ENCODE measurements around the gene AHI1. TPM values are rescaled to one million over a fixed set of nuclear protein-coding genes. Genes with fewer than 3 reads are reported as not detected.

Gene AHI1
- total RNA-seq, 1 donor from 2014 or later: 14.2 TPM

DNA sequence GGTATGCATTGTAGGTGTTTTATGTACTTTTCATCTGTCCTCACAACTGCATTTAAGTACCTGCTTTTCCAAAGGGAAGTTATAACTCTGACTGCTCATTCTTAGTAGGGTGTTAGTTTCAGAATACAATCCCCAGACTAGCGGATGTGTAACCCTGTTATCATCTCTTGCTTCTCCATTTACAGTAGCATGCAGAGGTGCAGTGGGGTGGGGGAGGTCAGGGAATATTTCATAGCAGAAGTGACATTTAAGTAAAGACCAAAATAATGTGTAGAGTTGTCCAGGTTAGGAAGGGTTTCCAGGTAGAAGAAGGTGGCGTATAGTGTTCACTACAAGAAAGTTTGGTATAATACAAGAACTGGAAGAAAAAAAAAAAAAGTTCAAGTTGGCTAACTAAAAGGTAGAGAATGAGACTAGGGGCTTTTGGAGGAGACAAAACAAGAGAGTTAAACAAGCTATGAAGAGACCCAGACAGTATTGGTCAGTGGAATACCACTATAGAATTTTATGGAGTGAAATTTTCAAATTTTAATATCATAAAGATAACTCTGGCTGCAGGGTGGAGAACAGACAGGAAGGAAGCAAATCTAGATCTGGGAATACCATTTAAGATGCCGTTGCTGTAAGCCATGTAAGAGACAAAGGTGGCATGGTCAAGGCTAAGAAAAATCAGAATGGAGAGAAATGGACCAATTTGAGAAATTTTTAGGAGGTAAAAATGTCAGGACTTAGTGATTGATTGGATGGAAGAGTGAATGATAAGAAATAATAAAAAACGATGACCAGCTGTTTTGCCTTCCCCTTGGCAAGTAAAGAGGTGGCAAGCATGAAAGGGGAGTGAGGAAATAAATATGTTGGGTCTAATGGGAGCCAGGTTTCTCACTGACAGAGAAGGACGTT is 2.2 kb upstream of the AHI1 start:
- Mint-ChIP-seq H3K4me3 (ENCODE audit: unreplicated experiment) (no peak overlapping the region), H3K36me3 (ENCODE audit: low read depth, unreplicated experiment) (no peaks in the 10 kb centered on the region), H3K27me3 (ENCODE audit: low read depth, unreplicated experiment) (no peaks in the 10 kb centered on the region), H3K9me3 (ENCODE audit: unreplicated experiment) (no peaks in the 10 kb centered on the region), H3K4me1 (ENCODE audit: low read depth, unreplicated experiment) (no peaks in the 10 kb centered on the region), H3K27ac (ENCODE audit: unreplicated experiment) (no peak overlapping the region)
- H2AFZ ChIP-seq (ENCODE audit: low read depth, low read length): no peak overlapping the region
- H3K9ac ChIP-seq (ENCODE audit: low read length): no peak overlapping the region
- no peaks in the 10 kb centered on the region for H3K27me3 ChIP-seq (ENCODE audit: insufficient read depth, low read length)
- H3K36me3 ChIP-seq (ENCODE audit: insufficient read depth, low read length): no peaks in the 10 kb centered on the region
- peaks cover 25% of the 10 kb centered on the region for H3K79me2 ChIP-seq (ENCODE audit: insufficient read depth, low read length)
- peaks cover 7% of the 10 kb centered on the region for H4K20me1 ChIP-seq (ENCODE audit: insufficient read depth, low read length)
- FAIRE-seq (no peak), DNase-seq (ENCODE audit: low read depth) (no peak)
- TF ChIP-seq, protein P1, sequence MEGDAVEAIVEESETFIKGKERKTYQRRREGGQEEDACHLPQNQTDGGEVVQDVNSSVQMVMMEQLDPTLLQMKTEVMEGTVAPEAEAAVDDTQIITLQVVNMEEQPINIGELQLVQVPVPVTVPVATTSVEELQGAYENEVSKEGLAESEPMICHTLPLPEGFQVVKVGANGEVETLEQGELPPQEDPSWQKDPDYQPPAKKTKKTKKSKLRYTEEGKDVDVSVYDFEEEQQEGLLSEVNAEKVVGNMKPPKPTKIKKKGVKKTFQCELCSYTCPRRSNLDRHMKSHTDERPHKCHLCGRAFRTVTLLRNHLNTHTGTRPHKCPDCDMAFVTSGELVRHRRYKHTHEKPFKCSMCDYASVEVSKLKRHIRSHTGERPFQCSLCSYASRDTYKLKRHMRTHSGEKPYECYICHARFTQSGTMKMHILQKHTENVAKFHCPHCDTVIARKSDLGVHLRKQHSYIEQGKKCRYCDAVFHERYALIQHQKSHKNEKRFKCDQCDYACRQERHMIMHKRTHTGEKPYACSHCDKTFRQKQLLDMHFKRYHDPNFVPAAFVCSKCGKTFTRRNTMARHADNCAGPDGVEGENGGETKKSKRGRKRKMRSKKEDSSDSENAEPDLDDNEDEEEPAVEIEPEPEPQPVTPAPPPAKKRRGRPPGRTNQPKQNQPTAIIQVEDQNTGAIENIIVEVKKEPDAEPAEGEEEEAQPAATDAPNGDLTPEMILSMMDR (IDR thresholded peaks at IDR 0.05; ENCODE audit: insufficient read depth, low read depth, low read length): no peak
- TF ChIP-seq EZH2 (IDR thresholded peaks at IDR 0.05; ENCODE audit: insufficient read depth, low read length): no peak
- H3K4me1 ChIP-seq (ENCODE audit: insufficient read depth, low read length): peaks cover 17% of the 10 kb centered on the region
- H3K4me3 ChIP-seq (ENCODE audit: insufficient read depth, low read depth, low read length): no peak overlapping the region
- no peak overlapping the region for H3K4me2 ChIP-seq (ENCODE audit: low read length)
- H3K9me3 ChIP-seq (ENCODE audit: insufficient read depth, low read depth, low read length): no peaks in the 10 kb centered on the region
- no peak overlapping the region for H3K27ac ChIP-seq (ENCODE audit: low read depth, low read length)

DNA sequence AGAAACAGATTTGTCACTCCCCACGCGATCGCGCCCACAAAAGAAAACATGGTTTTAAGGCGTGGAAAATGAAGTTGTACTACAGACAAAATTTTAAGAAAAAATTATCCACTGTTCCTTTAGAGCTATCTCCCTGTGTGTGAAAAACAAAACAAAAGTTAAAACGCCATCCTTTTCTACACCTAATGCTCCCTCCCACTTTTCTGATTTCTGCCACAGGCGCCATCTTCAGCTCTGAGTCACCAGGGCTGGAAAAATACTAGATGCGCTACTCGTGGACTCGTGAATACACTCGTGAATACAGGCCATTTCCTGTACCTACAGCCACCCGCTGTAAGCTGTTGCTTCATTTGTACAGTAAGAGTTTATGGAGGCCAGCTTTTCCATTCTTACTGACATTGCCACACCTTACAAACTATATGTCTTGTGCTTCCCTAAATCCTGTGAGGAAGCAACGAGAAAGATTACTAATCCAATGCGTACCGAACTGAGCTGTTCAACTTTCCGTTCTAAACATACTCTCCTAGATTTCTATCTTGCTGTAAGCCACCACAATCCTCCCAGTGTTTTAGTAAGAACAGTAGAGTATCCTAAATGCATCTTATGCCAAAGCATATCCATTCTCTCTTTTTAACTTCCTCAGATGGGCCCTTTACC is 773 bp upstream of the AHI1 start:
- H3K27me3 Mint-ChIP-seq (ENCODE audit: low read depth, unreplicated experiment): no peaks in the 10 kb centered on the region
- Histone ChIP-seq H3K9me3 (ENCODE audit: insufficient read depth, low read depth, low read length) (no peaks in the 10 kb centered on the region), H4K20me1 (ENCODE audit: insufficient read depth, low read length) (peaks cover 7% of the 10 kb centered on the region), H3K4me2 (ENCODE audit: low read length) (peak overlapping the region; percentile 91), H3K27ac (ENCODE audit: low read depth, low read length) (peak overlapping the region; percentile 100), H3K36me3 (ENCODE audit: insufficient read depth, low read length) (peaks cover 3% of the 10 kb centered on the region), H2AFZ (ENCODE audit: low read depth, low read length) (peak overlapping the region; percentile 83), H3K4me3 (ENCODE audit: insufficient read depth, low read depth, low read length) (peak overlapping the region; percentile 87), H3K4me1 (ENCODE audit: insufficient read depth, low read length) (peaks cover 20% of the 10 kb centered on the region), H3K9ac (ENCODE audit: low read length) (peak overlapping the region; percentile 100), H3K79me2 (ENCODE audit: insufficient read depth, low read length) (peaks cover 31% of the 10 kb centered on the region), H3K27me3 (ENCODE audit: insufficient read depth, low read length) (no peaks in the 10 kb centered on the region)
- DNase-seq (ENCODE audit: low read depth) (peak; percentile 87), FAIRE-seq (peak; percentile 67)
- no peaks in the 10 kb centered on the region for H3K36me3 Mint-ChIP-seq (ENCODE audit: low read depth, unreplicated experiment)
- H3K4me3 Mint-ChIP-seq (ENCODE audit: unreplicated experiment): no peak overlapping the region
- no peak for TF ChIP-seq EZH2 (IDR thresholded peaks at IDR 0.05; ENCODE audit: insufficient read depth, low read length)
- TF ChIP-seq, protein P1 (IDR thresholded peaks at IDR 0.05; ENCODE audit: insufficient read depth, low read depth, low read length): no peak
- no peaks in the 10 kb centered on the region for H3K9me3 Mint-ChIP-seq (ENCODE audit: unreplicated experiment)
- no peak overlapping the region for H3K27ac Mint-ChIP-seq (ENCODE audit: unreplicated experiment)
- H3K4me1 Mint-ChIP-seq (ENCODE audit: low read depth, unreplicated experiment): no peaks in the 10 kb centered on the region

Data from astrocyte (in vitro differentiated cells and primary cell).